Right lobe of liver (tissue), 4 donors: Measurements from ENCODE around the gene WRNIP1.

ENCODE experiments used
- CTCF ChIP-seq, 4 donors: fragments of 200-600 bp in 3 of 4; fragments of 450-650 bp in 1 of 4; IDR thresholded peaks; one replicate each; pipeline versions ENCODE4 v1.5.1 to v1.8.0; 2016 to 2022; ENCODE audit warnings: antibody characterized with exemption in 4 of 4, mild to moderate bottlenecking in 2 of 4
- POLR2A ChIP-seq: fragments of 450-650 bp; IDR thresholded peaks from one replicate; pipeline ENCODE4 v1.6.1; 2017; ENCODE audit warnings: antibody characterized with exemption, mild to moderate bottlenecking
- donor health status: DM: no; HTN: no; CAD: no.
- donor health status: DM: no; HTN: no; CAD: no.
- donor health status: DM: no; HTN: yes; CAD: no.

- TF ChIP-seq CTCF (IDR thresholded peaks at IDR 0.05) (no peak), POLR2A (no peak)
Measured at GRCh38 chr6:2821554-2821953, 56.4 kb downstream of the WRNIP1 start.
